ENCODE measurements around the gene MTFR1L. TPM values are rescaled to one million over a fixed set of nuclear protein-coding genes. Genes with fewer than 3 reads are reported as not detected.

Gene MTFR1L
- total and polyA plus RNA-seq, 8 donors: 39.3 to 301 (median 59.3) TPM

- TF ChIP-seq EP300 (IDR thresholded peaks at IDR 0.05): no peak
- TF ChIP-seq POLR2AphosphoS5 (IDR thresholded peaks at IDR 0.05): no peak
- no peak for TF ChIP-seq POLR2A (IDR thresholded peaks at IDR 0.05)
- no peak for TF ChIP-seq CTCF (IDR thresholded peaks at IDR 0.05)
- peak overlapping the region in 2 of 5 donors; percentile 21 to 61 for H3K27ac ChIP-seq
- intact Hi-C loops (cut with DNase I; ENCODE audit: low total_unique reads): no loop called here
These were observed 38.7 kb upstream of the MTFR1L start for GRCh38 chr1:25781130-25781433.

GRCh38 chr1:25782608-25783201 lies 37.0 kb upstream of the MTFR1L start:
- Histone ChIP-seq H3K4me1 (peaks cover 27 to 82% (median 48%) of the 10 kb centered on the region in 4 donors), H3K27me3 (no peaks in the 10 kb centered on the region), H3K9me3 (no peaks in the 10 kb centered on the region), H3K36me3 (peaks cover 0 to 32% (median 15%) of the 10 kb centered on the region in 4 donors), H3K27ac (no peak overlapping the region), H3K4me3 (no peak overlapping the region)
- intact Hi-C loops (cut with DNase I; ENCODE audit: low total_unique reads): no loop called here
- no peak for TF ChIP-seq POLR2A (IDR thresholded peaks at IDR 0.05)
- TF ChIP-seq CTCF (IDR thresholded peaks at IDR 0.05): no peak
- TF ChIP-seq EP300 (IDR thresholded peaks at IDR 0.05): no peak
- TF ChIP-seq POLR2AphosphoS5 (IDR thresholded peaks at IDR 0.05): peak in 1 of 3 donors; percentile 21
- WGBS, 5 donors: 40 to 76% (median 54%) methylated on average over 16 to 18 of the region's 18 CpGs
- DNase-seq: peak; percentile 43 to 78

More at GRCh38 chr1:25781130-25781433, 38.7 kb upstream of the MTFR1L start:
- no peak overlapping the region for H3K4me3 ChIP-seq
- peaks cover 27 to 66% (median 36%) of the 10 kb centered on the region in 4 donors for H3K4me1 ChIP-seq
- WGBS, 5 donors: 83 to 94% (median 86%) methylated on average over 1 to 3 of the region's 3 CpGs
- H3K9me3 ChIP-seq: no peaks in the 10 kb centered on the region
- DNase-seq: no peak
- peaks cover 0 to 33% (median 19%) of the 10 kb centered on the region in 4 donors for H3K36me3 ChIP-seq
- no peaks in the 10 kb centered on the region for H3K27me3 ChIP-seq

- peaks cover 25 to 74% (median 45%) of the 10 kb centered on the region in 4 donors for H3K4me1 ChIP-seq
- peaks cover 0 to 22% (median 11%) of the 10 kb centered on the region in 4 donors for H3K36me3 ChIP-seq
- DNase-seq: peak in 1 of 2 donors; percentile 12
- peak overlapping the region in 2 of 5 donors; percentile 18 to 71 for H3K27ac ChIP-seq
- TF ChIP-seq POLR2A (IDR thresholded peaks at IDR 0.05) (no peak), POLR2AphosphoS5 (IDR thresholded peaks at IDR 0.05) (no peak), EP300 (IDR thresholded peaks at IDR 0.05) (no peak), CTCF (IDR thresholded peaks at IDR 0.05) (no peak)
- no peak overlapping the region for H3K4me3 ChIP-seq
- no peaks in the 10 kb centered on the region for H3K27me3 ChIP-seq
- intact Hi-C loops (cut with DNase I; ENCODE audit: low total_unique reads): no loop called here
- H3K9me3 ChIP-seq: no peaks in the 10 kb centered on the region
- 72 to 81% (median 74%) methylated on average over 9 of the region's 9 CpGs for WGBS, 5 donors
These were observed 35.1 kb upstream of the MTFR1L start for GRCh38 chr1:25784575-25785051.

- H3K27ac ChIP-seq: peak overlapping the region in 4 of 5 donors; percentile 4 to 71 (median 26)
- H3K4me1 ChIP-seq: peaks cover 16 to 65% (median 38%) of the 10 kb centered on the region in 4 donors
- intact Hi-C loops (cut with DNase I; ENCODE audit: low total_unique reads): no loop called here
- no peaks in the 10 kb centered on the region for H3K9me3 ChIP-seq
- H3K4me3 ChIP-seq: no peak overlapping the region
- WGBS, 5 donors: 50 to 62% (median 53%) methylated on average over 10 of the region's 10 CpGs
- DNase-seq: peak in 1 of 2 donors; percentile 10
- peaks cover 0 to 26% (median 11%) of the 10 kb centered on the region in 4 donors for H3K36me3 ChIP-seq
- no peaks in the 10 kb centered on the region for H3K27me3 ChIP-seq
- TF ChIP-seq POLR2A (IDR thresholded peaks at IDR 0.05) (no peak), POLR2AphosphoS5 (IDR thresholded peaks at IDR 0.05) (no peak), EP300 (IDR thresholded peaks at IDR 0.05) (no peak), CTCF (IDR thresholded peaks at IDR 0.05) (no peak)
These were observed 34.3 kb upstream of the MTFR1L start for GRCh38 chr1:25785333-25786067.

Measured in stomach (tissue), 9 donors.